Tibial nerve (tissue), 4 donors: ENCODE results near the gene FUOM.

Experiments used
- CTCF ChIP-seq, 5 experiments: fragments of 200-600 bp in 3 of 5; fragments of 450-650 bp in 2 of 5; sonication (generic) in 3 of 5; IDR thresholded peaks; one replicate each; pipeline ENCODE4 v1.5.1; 2016 to 2019; ENCODE audit warnings: antibody characterized with exemption in 5 of 5, mild to moderate bottlenecking in 3 of 5, moderate library complexity in 2 of 5
- EP300 ChIP-seq, 2 donors: sonication (generic); formaldehyde crosslinking; IDR thresholded peaks; one replicate each; pipeline ENCODE4 v1.6.1; 2017; ENCODE audit warnings: antibody characterized with exemption in 2 of 2, mild to moderate bottlenecking in 1 of 2
- POLR2A ChIP-seq, 2 donors: fragments of 450-650 bp; IDR thresholded peaks; one replicate each; pipeline ENCODE4 v1.6.1; 2017; ENCODE audit warnings: antibody characterized with exemption in 2 of 2, mild to moderate bottlenecking in 2 of 2, moderate library complexity in 2 of 2

GRCh38 chr10:133332936-133333699, 24.7 kb downstream of the FUOM start:
- TF ChIP-seq POLR2A (IDR thresholded peaks at IDR 0.05) (no peak), CTCF (IDR thresholded peaks at IDR 0.05) (no peak), EP300 (IDR thresholded peaks at IDR 0.05) (no peak)
